Adrenal gland (tissue), 5 donors: ENCODE results near the gene GRAMD2A.

Source experiments
- CTCF ChIP-seq, 6 experiments: fragments of 450-650 bp in 4 of 6; fragments of 200-600 bp in 2 of 6; sonication (generic) in 1 of 6; IDR thresholded peaks; 1 replicate in 5 of 6; 2 replicates in 1 of 6; pipeline versions ENCODE4 v1.5.1 to v1.8.0; 2016 to 2021; ENCODE audit warnings: antibody characterized with exemption in 6 of 6, mild to moderate bottlenecking in 2 of 6, moderate library complexity in 1 of 6
- POLR2A ChIP-seq, 2 donors: fragments of 450-650 bp; IDR thresholded peaks; one replicate each; pipeline ENCODE4 v1.6.1; 2017; ENCODE audit warnings: antibody characterized with exemption in 2 of 2, mild to moderate bottlenecking in 2 of 2, moderate library complexity in 1 of 2
- donor health status: DM: no; HTN: no; CAD: no.

GRCh38 chr15:72124218-72124617 lies 73.4 kb downstream of the GRAMD2A start:
- TF ChIP-seq CTCF (IDR thresholded peaks at IDR 0.05) (no peak), POLR2A (IDR thresholded peaks at IDR 0.05) (no peak)
